ENCODE data around the gene ZNF230. TPM values are rescaled to one million over a fixed set of nuclear protein-coding genes. Genes with fewer than 3 reads are reported as not detected.

ZNF230 gene
- total RNA-seq, 6 experiments from 2014 or later = 1.3 to 2.6 (median 2.0) TPM

DNA sequence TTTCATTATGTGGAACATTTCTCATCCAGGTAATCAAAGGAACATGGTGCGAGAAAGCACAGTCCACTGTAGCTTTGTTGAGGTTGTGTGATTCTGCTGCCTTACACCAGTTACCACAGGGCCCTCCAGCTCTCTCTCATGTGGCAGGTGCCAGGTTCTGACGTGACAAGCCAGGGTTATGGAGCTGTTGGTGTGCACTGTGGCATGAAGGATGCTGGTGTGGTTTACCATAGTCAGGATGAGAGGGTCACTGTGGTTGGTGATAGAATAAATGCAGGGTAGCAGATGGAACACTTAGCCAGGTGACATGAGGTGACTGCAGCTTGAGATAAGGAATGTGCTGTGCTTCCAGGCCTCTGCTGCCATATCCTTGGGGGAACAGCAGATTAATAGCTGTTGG is 56.5 kb downstream of the ZNF230 start:
- Mint-ChIP-seq H3K4me1 (ENCODE audit: low read depth) (no peaks in the 10 kb centered on the region), H3K27me3 (ENCODE audit: insufficient read depth) (no peaks in the 10 kb centered on the region; the same call in 1 of the 2 replicates), H3K4me3 (no peak overlapping the region), H3K27ac (no peak overlapping the region), H3K9me3 (no peaks in the 10 kb centered on the region; the same call in 1 of the 2 replicates), H3K36me3 (ENCODE audit: low read depth) (peaks cover 59% of the 10 kb centered on the region)
- TF ChIP-seq, protein P1, sequence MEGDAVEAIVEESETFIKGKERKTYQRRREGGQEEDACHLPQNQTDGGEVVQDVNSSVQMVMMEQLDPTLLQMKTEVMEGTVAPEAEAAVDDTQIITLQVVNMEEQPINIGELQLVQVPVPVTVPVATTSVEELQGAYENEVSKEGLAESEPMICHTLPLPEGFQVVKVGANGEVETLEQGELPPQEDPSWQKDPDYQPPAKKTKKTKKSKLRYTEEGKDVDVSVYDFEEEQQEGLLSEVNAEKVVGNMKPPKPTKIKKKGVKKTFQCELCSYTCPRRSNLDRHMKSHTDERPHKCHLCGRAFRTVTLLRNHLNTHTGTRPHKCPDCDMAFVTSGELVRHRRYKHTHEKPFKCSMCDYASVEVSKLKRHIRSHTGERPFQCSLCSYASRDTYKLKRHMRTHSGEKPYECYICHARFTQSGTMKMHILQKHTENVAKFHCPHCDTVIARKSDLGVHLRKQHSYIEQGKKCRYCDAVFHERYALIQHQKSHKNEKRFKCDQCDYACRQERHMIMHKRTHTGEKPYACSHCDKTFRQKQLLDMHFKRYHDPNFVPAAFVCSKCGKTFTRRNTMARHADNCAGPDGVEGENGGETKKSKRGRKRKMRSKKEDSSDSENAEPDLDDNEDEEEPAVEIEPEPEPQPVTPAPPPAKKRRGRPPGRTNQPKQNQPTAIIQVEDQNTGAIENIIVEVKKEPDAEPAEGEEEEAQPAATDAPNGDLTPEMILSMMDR (IDR thresholded peaks at IDR 0.05) = no peak
- no peak for DNase-seq

DNA sequence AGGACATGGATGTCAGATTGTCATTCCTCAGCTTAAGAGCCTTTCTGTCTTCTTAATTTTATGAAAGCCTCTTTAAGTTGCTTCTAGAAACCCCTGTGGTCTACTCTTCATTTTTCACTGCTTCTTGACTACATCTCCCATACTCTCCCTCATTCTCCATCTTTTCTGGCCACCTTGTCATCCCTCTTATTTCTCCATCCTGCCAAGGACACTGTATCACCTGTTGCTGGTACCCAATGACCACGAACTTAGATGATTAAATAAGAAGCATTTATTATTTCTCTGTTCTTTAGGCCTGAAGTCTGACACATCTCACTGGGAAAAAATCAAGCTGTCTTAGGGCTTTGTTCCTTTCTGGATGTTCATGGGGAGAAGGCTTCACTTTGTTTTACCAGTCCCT is 58.3 kb downstream of the ZNF230 start:
- Mint-ChIP-seq H3K36me3 (ENCODE audit: low read depth) (peaks cover 58% of the 10 kb centered on the region), H3K9me3 (peaks cover 13% of the 10 kb centered on the region), H3K4me1 (ENCODE audit: low read depth) (no peaks in the 10 kb centered on the region), H3K27me3 (ENCODE audit: insufficient read depth) (no peaks in the 10 kb centered on the region; the same call in 1 of the 2 replicates), H3K4me3 (no peak overlapping the region), H3K27ac (no peak overlapping the region)
- DNase-seq = no peak
- TF ChIP-seq, protein P1 (IDR thresholded peaks at IDR 0.05) = no peak

Other genes with a start within 250 kb of the ZNF230 start
- 10 to 100 TPM; 29.8 to 39.4 (median 32.0) TPM for gene SMG9, start 248.0 kb upstream of the ZNF230 start, total RNA-seq (2021; fragmentation: NEBNext Ultra II Directional; extraction: Animal tissue kit (Norgen Biotek cat#: 25700))
- gene KCNN4, start 222.0 kb upstream of the ZNF230 start, total RNA-seq (2021; fragmentation: NEBNext Ultra II Directional; extraction: Animal tissue kit (Norgen Biotek cat#: 25700)) = 1 to 10 TPM in 2 of 6 experiments, under 1 TPM in 4; 0.53 to 3.1 (median 0.81) TPM
- under 1 TPM in 5 of 6 experiments, not detected in 1; 0.11 to 0.81 (median 0.34) TPM for gene LYPD5, start 200.5 kb upstream of the ZNF230 start, total RNA-seq (2021; fragmentation: NEBNext Ultra II Directional; extraction: Animal tissue kit (Norgen Biotek cat#: 25700))
- 1 to 10 TPM; 5.7 to 9.0 (median 7.9) TPM for gene ZNF283, start 175.6 kb upstream of the ZNF230 start, total RNA-seq (2021; fragmentation: NEBNext Ultra II Directional; extraction: Animal tissue kit (Norgen Biotek cat#: 25700))
- gene ZNF404, start 119.0 kb upstream of the ZNF230 start, total RNA-seq (2021; fragmentation: NEBNext Ultra II Directional; extraction: Animal tissue kit (Norgen Biotek cat#: 25700)) = 1 to 10 TPM; 2.6 to 3.6 (median 3.2) TPM
- gene ZNF45, start 67.7 kb upstream of the ZNF230 start, total RNA-seq (2021; fragmentation: NEBNext Ultra II Directional; extraction: Animal tissue kit (Norgen Biotek cat#: 25700)) = 10 to 100 TPM in 3 of 6 experiments, 1 to 10 TPM in 3; 8.4 to 12.3 (median 10.2) TPM
- 1 to 10 TPM; 3.6 to 4.3 (median 4.1) TPM for gene ZNF221, start 51.7 kb upstream of the ZNF230 start, total RNA-seq (2021; fragmentation: NEBNext Ultra II Directional; extraction: Animal tissue kit (Norgen Biotek cat#: 25700))
- 1 to 10 TPM; 5.7 to 6.7 (median 6.4) TPM for gene ZNF155, start 18.8 kb upstream of the ZNF230 start, total RNA-seq (2021; fragmentation: NEBNext Ultra II Directional; extraction: Animal tissue kit (Norgen Biotek cat#: 25700))
- 1 to 10 TPM; 2.4 to 5.1 (median 3.6) TPM for gene ZNF222, start 22.4 kb downstream of the ZNF230 start, total RNA-seq (2021; fragmentation: NEBNext Ultra II Directional; extraction: Animal tissue kit (Norgen Biotek cat#: 25700))
- 1 to 10 TPM; 2.3 to 4.1 (median 2.6) TPM for gene ZNF223, start 49.1 kb downstream of the ZNF230 start, total RNA-seq (2021; fragmentation: NEBNext Ultra II Directional; extraction: Animal tissue kit (Norgen Biotek cat#: 25700))
- gene ZNF284, start 69.2 kb downstream of the ZNF230 start, total RNA-seq (2021; fragmentation: NEBNext Ultra II Directional; extraction: Animal tissue kit (Norgen Biotek cat#: 25700)) = 1 to 10 TPM; 1.6 to 2.7 (median 2.4) TPM
- 10 to 100 TPM in 5 of 6 experiments, 1 to 10 TPM in 1; 8.5 to 11.8 (median 10.8) TPM for gene ZNF224, start 91.4 kb downstream of the ZNF230 start, total RNA-seq (2021; fragmentation: NEBNext Ultra II Directional; extraction: Animal tissue kit (Norgen Biotek cat#: 25700))
- 1 to 10 TPM; 3.5 to 5.5 (median 4.0) TPM for gene ZNF225, start 110.4 kb downstream of the ZNF230 start, total RNA-seq (2021; fragmentation: NEBNext Ultra II Directional; extraction: Animal tissue kit (Norgen Biotek cat#: 25700))
- gene ZNF234, start 138.6 kb downstream of the ZNF230 start, total RNA-seq (2021; fragmentation: NEBNext Ultra II Directional; extraction: Animal tissue kit (Norgen Biotek cat#: 25700)) = 1 to 10 TPM; 4.8 to 7.2 (median 6.8) TPM
- 10 to 100 TPM; 20.8 to 25.7 (median 22.6) TPM for gene ZNF226, start 162.1 kb downstream of the ZNF230 start, total RNA-seq (2021; fragmentation: NEBNext Ultra II Directional; extraction: Animal tissue kit (Norgen Biotek cat#: 25700))
- 10 to 100 TPM; 11.6 to 13.4 (median 12.9) TPM for gene ZNF227, start 209.6 kb downstream of the ZNF230 start, total RNA-seq (2021; fragmentation: NEBNext Ultra II Directional; extraction: Animal tissue kit (Norgen Biotek cat#: 25700))

Data from HFFc6 (cell line).